Retina (tissue), 1 donor: ENCODE data around the gene PHACTR1.
A peak's percentile ranks its signal among the peaks of the same experiment; 100 is the strongest.

Experiments
- DNase-seq: peaks from one replicate; pipeline ENCODE4 v3.0.0-alpha.2; 2016

PHACTR1 gene

GRCh38 chr6:13035606-13036005 lies 319.0 kb downstream of the PHACTR1 start:
- DNase-seq = no peak

DNA sequence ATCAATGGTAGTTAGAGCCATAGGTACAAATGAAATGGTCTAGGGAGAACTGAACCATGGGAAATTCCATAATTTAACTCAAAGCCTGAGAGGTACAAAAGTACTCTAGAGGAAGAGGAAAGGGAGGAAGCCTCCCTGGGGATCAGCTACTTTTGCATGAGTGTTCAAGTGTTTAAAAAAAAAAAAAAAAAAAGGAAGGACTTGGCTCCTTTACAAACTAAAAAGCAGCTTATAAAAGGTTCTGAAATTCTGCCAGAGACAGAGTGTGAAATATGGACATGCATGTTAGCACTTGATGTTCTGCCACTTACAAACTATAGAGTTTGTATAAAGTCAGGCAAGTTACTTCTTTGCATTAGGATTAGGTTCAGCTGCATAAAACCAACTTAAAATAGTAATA lies 321.7 kb downstream of the PHACTR1 start:
- DNase-seq = no peak

DNA sequence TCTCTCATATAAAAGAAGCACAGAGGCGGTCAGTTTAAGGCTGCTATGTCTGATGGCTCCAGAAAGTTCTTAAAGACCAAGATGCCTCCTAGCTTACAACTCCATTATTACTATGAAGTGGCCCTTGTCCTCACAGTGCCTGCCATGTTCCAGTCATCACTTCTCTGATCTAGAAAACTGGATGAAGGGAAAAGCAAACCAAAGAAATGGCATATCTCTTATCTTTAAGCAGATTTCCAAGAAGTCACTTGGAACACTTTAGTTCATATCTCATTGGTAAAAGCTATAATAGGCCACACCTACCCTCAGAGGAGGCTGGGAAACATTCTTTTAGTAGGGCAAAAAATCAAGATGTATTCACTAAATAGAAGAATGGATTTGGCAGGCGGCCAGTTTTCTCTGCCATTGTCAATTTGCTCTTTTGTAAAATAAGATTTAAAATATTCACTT lies 322.2 kb downstream of the PHACTR1 start:
- DNase-seq = no peak

DNA sequence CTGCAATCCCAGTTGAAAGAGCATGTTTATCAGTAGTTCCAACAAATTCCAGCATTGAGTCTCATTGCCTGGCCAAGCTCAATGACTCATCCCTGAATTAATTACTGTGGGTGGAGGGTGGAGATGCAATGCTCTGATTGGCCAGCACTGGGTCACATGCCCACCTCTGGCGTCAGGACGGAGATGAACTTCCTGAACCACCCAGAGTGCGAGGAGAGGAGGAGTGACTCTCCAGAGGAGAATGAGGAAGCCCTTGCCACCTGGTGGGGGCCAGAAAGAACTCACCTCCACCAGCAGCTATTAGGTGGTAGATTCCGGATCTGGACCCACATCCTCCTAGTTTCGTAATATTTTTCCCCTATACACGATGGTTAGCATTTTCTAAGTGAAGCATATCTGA lies 327.8 kb downstream of the PHACTR1 start:
- no peak for DNase-seq

DNA sequence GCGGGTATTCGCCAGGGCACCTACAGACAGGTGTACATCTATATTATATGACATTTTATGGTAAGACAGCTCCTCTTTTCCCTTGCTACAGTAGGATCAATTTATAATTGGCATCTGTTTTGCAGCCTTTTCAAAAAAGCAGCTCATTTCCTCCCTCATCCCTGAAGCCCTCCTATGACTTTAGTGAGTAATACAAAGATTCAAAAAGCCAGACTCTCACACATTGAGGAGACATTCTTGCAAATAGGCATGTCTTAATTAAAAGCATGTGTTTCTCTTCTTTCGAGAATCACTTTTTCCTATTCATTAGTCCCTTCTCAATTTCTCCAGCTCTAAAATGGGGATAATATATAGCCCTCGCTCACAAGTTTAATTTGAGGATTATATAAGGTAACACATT lies 328.3 kb downstream of the PHACTR1 start:
- DNase-seq = no peak

- DNase-seq = no peak
Measured at GRCh38 chr6:13045676-13046075, 329.1 kb downstream of the PHACTR1 start.

DNA sequence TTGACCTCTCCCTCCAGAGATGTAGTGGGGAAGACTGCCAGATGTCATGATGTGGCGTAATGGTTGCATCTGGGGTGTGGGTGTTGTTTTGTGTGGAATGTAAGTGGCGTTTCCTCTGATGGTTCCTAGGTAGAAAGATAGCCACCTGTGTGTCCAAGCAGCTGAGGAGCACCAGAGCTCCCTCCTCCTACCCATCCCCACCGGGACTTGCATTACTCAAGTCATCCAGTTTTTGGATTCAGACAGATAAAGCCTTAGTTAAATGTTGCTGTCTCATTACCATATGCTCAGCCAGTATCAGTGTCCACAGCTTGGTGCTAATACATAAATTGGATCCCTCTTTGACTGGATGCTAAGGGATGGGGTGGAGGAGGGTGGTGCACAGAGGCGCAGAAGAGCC lies 329.5 kb downstream of the PHACTR1 start:
- no peak for DNase-seq

GRCh38 chr6:13048113-13048512 lies 331.5 kb downstream of the PHACTR1 start:
- no peak for DNase-seq

DNA sequence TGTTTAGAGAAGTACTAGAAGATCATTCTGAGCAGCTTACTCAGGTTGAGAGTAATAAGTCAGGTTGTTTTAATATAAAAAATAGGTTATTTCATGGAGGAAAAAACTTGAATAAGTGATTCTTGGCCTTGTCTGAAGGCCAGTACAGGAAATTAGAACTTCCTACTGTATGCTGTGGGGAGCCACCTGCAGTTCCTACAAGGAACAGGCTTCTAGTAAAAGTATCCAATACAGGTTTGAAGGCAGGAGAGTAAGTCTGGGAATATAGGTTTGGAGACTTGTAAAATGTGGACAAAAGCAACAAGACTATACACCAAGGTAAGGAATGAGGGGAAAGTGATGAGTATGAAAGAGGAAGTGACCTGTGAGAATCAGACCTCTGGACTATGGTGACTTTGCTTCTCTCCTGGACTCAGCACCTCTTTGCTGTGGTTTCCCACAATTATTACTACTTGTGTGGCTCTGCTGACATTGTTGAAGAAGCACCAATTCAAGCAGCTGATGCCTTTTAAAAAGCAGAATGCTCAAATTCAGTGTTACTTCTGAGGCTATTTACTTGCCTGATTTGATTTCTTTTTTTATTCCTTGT lies 333.2 kb downstream of the PHACTR1 start:
- DNase-seq = no peak

DNA sequence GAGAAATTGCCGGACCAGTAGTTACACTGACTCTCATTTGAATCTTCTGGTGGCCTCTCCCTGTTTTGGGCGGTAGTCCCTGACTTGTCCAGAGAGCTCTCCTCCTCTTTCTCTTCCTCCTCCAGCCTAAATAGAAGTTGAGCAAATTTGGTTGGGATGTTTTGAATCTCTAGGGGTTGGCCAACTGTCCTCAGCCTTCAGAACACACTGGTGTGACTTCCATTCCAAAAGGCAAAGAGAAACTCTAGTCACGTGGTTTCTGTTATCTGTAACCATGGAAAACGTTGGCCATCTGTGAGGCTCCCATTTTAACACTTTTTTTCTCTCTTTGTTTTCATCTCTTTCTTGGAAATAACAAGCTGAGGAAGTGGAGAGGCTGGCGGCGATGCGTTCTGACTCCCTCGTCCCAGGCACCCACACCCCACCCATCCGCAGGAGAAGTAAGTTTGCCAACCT lies 336.5 kb downstream of the PHACTR1 start:
- DNase-seq = no peak

DNA sequence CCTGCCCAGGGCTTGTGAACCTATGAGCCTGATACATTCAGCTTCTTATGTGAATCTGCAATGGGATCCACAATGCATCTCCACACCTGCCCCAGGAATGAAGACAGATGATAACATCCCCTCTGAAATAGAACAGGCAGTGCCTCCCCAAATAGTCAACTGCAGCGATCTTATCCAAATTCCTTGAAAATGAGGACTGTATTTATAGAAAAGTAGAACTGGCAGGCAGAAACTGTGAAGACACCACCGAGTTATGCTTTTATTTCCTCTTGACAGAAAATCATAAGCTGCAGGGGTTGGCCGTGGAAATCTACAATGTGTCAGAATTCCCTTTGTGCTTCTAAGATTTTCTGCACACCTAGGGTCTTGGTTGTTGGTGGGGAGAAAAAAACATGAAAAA lies 341.5 kb downstream of the PHACTR1 start:
- DNase-seq = no peak

DNA sequence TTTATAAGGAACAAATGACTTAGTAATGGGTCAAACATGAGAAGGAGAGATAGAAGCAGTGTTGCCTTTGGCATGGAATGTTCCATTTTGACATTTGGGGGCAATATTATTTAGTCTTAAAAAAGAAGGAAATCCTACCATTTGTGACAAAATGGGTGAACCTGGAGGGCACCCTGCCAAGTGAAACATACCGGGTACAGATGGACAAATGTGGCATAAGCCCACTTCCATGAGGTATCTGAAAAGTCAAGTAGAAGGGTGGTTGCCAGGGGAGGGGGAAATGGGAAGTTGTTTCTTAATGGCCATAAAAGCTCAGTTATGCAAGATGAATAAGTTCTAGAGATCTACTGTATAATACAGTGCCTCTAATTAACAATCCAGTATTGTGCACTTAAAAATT lies 342.5 kb downstream of the PHACTR1 start:
- DNase-seq = no peak

DNA sequence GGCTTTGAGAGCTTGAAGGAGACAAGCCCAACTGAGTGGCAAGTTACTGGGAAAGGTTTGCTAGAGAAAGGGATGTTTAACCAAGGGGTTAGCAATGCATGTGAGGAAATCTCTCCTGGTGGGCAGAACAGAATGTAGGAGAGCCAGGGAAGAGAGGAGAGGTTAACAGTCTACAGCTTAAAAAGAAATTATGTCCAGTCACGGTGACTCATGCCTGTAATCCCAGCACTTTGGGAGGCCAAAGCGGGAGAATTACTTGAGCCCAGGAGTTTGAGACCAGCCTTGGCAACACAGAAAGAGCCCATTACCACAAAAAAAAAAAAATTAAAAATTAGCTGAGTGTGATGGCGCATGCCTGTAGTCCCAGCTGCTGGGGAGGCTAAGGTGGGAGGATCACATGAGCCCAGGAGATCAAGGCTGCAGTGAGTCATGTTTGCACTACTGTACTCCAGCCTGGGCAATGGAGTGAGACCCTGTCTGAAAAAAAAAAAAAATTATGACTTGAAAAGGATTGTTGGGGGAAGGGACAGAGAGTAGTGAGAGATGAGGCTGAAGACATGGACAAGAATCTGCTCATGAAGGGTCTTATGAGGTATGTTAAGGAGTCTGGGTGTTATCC lies 346.8 kb downstream of the PHACTR1 start:
- DNase-seq = no peak

DNA sequence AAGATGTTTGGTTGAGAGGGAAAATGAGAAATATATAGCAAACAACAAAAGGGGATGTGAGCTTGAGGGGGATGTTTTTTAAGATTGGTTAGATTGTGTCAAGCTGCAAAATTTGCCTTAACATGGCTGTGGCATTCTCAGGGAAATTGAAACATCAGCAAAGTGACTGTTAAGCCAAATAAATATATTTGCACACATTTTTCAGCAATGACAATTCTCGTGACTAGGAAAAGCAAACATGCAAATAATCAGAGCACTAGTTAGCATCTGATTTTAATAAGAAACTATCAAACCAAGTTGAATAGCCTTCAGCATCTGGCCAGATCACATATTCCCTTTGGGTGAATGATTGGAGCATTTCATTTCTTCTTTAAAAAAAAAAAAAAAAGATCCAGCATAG lies 349.0 kb downstream of the PHACTR1 start:
- no peak for DNase-seq

DNA sequence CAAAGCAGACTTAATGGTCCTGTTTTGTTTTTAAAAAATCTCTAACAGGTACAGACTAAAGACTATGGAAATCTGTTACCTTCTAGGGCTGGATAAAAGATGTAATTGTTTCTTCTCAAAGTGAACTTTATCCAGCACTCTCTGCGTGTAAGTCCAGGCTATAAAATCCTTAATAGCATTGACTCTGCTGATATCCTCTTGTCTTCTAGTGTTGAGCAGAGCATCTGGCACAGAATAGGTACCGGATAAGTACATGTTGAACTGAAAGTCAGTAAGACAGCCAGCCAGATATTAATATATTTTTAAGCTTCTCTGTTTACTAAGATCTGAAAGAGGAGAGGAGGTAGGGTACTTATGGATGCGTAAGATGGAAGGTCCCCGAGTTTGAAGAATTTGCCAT lies 349.5 kb downstream of the PHACTR1 start:
- DNase-seq = no peak

GRCh38 chr6:13066820-13067219 lies 350.3 kb downstream of the PHACTR1 start:
- DNase-seq = no peak

DNA sequence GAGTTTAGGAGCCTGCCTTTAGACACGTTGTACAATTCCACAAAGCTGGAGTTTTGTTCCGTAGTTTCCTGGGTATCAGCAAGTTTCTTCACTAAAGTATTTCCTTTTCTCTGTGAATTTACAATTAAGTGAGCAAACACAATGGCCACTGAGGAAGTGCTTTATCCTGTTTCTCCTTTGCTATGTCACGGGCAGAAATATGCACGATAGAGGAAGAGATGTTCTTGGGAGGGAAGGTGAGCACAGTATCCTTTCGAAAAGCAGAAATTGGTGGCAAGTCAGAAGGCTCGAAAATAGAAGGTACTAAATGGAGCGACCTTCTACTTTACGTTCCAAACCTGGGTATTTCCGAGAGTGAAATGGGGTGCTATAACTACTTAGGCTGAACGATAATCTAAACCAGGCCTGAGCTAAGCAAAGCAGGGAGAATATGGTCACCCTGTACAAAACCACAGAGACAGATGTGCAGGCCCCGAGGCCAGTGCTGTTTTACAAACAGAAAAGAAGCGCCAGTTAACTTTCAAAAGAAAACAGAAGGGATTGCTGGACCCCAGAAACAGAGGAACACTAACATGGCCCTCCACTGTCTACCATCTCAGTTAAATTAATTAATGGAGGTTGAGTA lies 352.1 kb downstream of the PHACTR1 start:
- DNase-seq = no peak

GRCh38 chr6:13071550-13072345 lies 355.2 kb downstream of the PHACTR1 start:
- DNase-seq = peak; percentile 80

DNA sequence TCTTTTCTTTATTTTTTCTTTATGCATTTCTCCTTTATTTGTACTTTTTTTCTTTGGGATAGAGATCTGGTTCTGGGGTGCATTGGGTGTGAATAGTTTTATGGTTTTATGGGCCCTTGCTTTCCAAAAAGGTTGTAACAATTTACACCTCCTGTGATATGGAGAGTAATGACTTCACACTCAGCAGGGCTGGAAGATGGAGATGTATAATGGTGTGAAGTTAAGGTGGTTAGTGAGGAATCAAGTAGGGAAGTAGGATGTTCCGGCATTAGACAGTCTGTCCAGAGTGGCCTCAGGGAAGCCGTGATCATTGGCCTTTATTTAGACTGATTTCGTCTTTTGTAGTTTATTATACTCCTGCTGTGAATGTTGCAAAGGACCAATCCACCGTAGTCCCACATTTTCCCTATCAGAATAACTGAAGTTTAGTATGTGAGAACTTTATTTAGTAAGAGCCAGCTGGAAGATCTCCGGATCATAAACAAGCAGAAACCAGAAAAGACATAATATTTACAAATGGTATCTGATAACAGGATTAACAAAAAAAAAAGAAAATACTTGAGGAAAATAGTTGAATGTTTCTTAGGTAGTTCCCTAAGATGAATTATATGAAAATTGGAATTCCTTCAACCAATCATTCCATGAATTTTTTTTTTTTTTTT lies 356.2 kb downstream of the PHACTR1 start:
- DNase-seq = no peak

DNA sequence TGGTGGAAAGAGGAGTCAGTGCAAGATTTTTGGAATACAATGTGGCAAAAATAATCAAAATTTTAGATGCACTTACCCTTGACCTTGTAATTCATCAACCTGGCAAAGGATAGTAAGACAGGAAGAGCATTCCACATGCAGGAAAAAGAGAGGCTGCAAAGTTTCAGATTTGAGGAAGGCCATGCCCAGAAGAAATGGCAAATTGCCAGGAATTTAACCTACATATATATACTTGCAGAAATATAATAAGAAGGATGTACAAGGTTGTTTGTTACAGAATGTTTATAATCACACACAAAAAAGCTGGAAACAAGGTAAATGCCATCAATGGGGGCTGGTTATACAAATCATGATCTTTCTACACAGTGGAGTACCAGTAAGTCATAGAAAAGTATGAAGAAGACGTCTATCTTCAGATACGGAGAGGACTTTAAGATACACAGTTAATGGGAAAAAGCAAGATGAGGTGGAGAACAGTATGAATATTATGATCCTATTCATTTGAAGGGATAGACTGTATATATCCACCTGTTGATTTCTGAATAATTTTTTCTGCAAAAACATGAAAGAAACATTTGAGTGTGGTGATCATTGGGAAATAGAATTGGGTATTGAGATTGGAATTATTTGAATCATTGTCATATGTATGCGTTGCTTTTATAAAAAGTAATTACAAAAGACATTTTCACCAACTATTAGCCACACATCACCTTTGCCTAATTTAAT lies 358.0 kb downstream of the PHACTR1 start:
- no peak for DNase-seq

- DNase-seq = no peak
Measured at GRCh38 chr6:13075141-13075845, 358.7 kb downstream of the PHACTR1 start.

DNA sequence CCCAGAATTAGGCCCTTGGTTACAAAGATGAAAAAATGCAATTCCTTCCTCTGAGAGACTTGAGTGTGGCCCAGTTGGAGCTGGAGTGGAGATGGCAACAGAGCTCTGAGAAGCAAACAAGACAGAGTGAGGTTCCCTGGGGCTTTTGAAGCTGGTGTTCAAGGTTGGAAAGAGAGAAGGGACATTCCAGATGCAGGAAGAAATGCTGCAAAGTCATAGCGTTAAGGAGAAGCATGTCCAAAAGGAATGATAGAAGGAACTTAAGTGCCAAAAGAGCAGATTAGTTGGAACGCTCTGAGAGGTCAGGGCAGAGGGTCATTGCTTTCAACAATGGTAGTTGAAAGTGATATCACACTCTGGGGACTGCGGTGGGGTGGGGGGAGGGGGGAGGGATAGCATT lies 360.0 kb downstream of the PHACTR1 start:
- DNase-seq = peak; percentile 34
